ENCODE data around the gene DQX1. TPM values are rescaled to one million over a fixed set of nuclear protein-coding genes. Genes with fewer than 3 reads are reported as not detected.

Gene DQX1
- total and polyA plus RNA-seq, 2 experiments from 2014 or later: not detected

- H4K20me1 ChIP-seq (ENCODE audit: insufficient read depth): no peaks in the 10 kb centered on the region
- H3K4me1 ChIP-seq (ENCODE audit: insufficient read depth): peaks cover 70% of the 10 kb centered on the region
- 68 to 70% methylated on average over 3 of the region's 3 CpGs for WGBS, 2 experiments (ENCODE audit: low coverage in 1 of 2, low lambda C conversion rate in 2 of 2, missing lambda C conversion rate in 2 of 2)
- no peaks in the 10 kb centered on the region for H3K79me2 ChIP-seq (ENCODE audit: insufficient read depth)
- in situ Hi-C loops (cut with MboI): no loop called here
- no peak overlapping the region for H3K4me3 ChIP-seq
- no peaks in the 10 kb centered on the region for H3K36me3 ChIP-seq (ENCODE audit: low read depth)
- H3K9ac ChIP-seq: no peak overlapping the region
- peaks cover 67% of the 10 kb centered on the region for H3F3A ChIP-seq (ENCODE audit: insufficient read depth)
- no peak overlapping the region for H3K4me2 ChIP-seq (ENCODE audit: unreplicated experiment)
- no peaks in the 10 kb centered on the region for H3K27me3 ChIP-seq (replicated peaks; ENCODE audit: insufficient read depth)
- H3K27ac ChIP-seq: 0 out of 2 replicates have a peak overlapping the region, but pooled peaks have one; percentile 1
- H3K9me2 ChIP-seq (ENCODE audit: insufficient read depth): no peaks in the 10 kb centered on the region
- DNase-seq: no peak
- H2AFZ ChIP-seq: no peak overlapping the region
- TF ChIP-seq EZH2 (IDR thresholded peaks at IDR 0.05; ENCODE audit: insufficient read depth, poor library complexity, severe bottlenecking) (no peak), EZH2phosphoT487 (IDR thresholded peaks at IDR 0.05; ENCODE audit: insufficient read depth, low read depth) (no peak)
- no peaks in the 10 kb centered on the region for H3K9me3 ChIP-seq (ENCODE audit: low read depth)
These were observed 46.3 kb upstream of the DQX1 start for GRCh38 chr2:74572178-74572925.

- H4K20me1 ChIP-seq (ENCODE audit: insufficient read depth): no peaks in the 10 kb centered on the region
- H3K4me2 ChIP-seq (ENCODE audit: unreplicated experiment): no peak overlapping the region
- no peak for TF ChIP-seq EZH2phosphoT487 (IDR thresholded peaks at IDR 0.05; ENCODE audit: insufficient read depth, low read depth)
- no peak for TF ChIP-seq EZH2 (IDR thresholded peaks at IDR 0.05; ENCODE audit: insufficient read depth, poor library complexity, severe bottlenecking)
- no peak overlapping the region for H3K27ac ChIP-seq
- in situ Hi-C loops (cut with MboI): no loop called here
- peaks cover 70% of the 10 kb centered on the region for H3K4me1 ChIP-seq (ENCODE audit: insufficient read depth)
- peaks cover 64% of the 10 kb centered on the region for H3F3A ChIP-seq (ENCODE audit: insufficient read depth)
- H2AFZ ChIP-seq: no peak overlapping the region
- H3K79me2 ChIP-seq (ENCODE audit: insufficient read depth): no peaks in the 10 kb centered on the region
- H3K9me3 ChIP-seq (ENCODE audit: low read depth): no peaks in the 10 kb centered on the region
- no peak overlapping the region for H3K4me3 ChIP-seq
- H3K9me2 ChIP-seq (ENCODE audit: insufficient read depth): no peaks in the 10 kb centered on the region
- H3K27me3 ChIP-seq (replicated peaks; ENCODE audit: insufficient read depth): no peaks in the 10 kb centered on the region
- no peaks in the 10 kb centered on the region for H3K36me3 ChIP-seq (ENCODE audit: low read depth)
- DNase-seq: no peak
- H3K9ac ChIP-seq: no peak overlapping the region
- WGBS, 2 experiments (ENCODE audit: low coverage in 1 of 2, low lambda C conversion rate in 2 of 2, missing lambda C conversion rate in 2 of 2): 91 to 100% methylated on average over 1 of the region's 1 CpG
These were observed 45.0 kb upstream of the DQX1 start for GRCh38 chr2:74571058-74571457.

GRCh38 chr2:74569686-74570085, 43.7 kb upstream of the DQX1 start:
- Histone ChIP-seq H3K4me3 (no peak overlapping the region), H3K79me2 (ENCODE audit: insufficient read depth) (no peaks in the 10 kb centered on the region), H3K9ac (peak overlapping the region; percentile 61; the same call in 1 of the 2 replicates), H3K27me3 (replicated peaks; ENCODE audit: insufficient read depth) (no peaks in the 10 kb centered on the region), H3K36me3 (ENCODE audit: low read depth) (no peaks in the 10 kb centered on the region), H3K27ac (peak overlapping the region; percentile 91), H3K4me1 (ENCODE audit: insufficient read depth) (peaks cover 67% of the 10 kb centered on the region), H2AFZ (no peak overlapping the region), H3K9me2 (ENCODE audit: insufficient read depth) (no peaks in the 10 kb centered on the region), H4K20me1 (ENCODE audit: insufficient read depth) (no peaks in the 10 kb centered on the region), H3K9me3 (ENCODE audit: low read depth) (no peaks in the 10 kb centered on the region), H3F3A (ENCODE audit: insufficient read depth) (peaks cover 58% of the 10 kb centered on the region), H3K4me2 (ENCODE audit: unreplicated experiment) (no peak overlapping the region)
- WGBS, 2 experiments (ENCODE audit: low coverage in 1 of 2, low lambda C conversion rate in 2 of 2, missing lambda C conversion rate in 2 of 2): 31 to 60% methylated on average over 1 of the region's 1 CpG
- TF ChIP-seq EZH2phosphoT487 (IDR thresholded peaks at IDR 0.05; ENCODE audit: insufficient read depth, low read depth): no peak
- TF ChIP-seq EZH2 (IDR thresholded peaks at IDR 0.05; ENCODE audit: insufficient read depth, poor library complexity, severe bottlenecking): no peak
- in situ Hi-C loops (cut with MboI): no loop called here
- no peak for DNase-seq

GRCh38 chr2:74567881-74568280, 41.9 kb upstream of the DQX1 start:
- H3K36me3 ChIP-seq (ENCODE audit: low read depth): no peaks in the 10 kb centered on the region
- H3K4me2 ChIP-seq (ENCODE audit: unreplicated experiment): peak overlapping the region; percentile 69
- peak overlapping the region; percentile 20; the same call in 1 of the 2 replicates for H3K4me3 ChIP-seq
- no peaks in the 10 kb centered on the region for H3K79me2 ChIP-seq (ENCODE audit: insufficient read depth)
- peaks cover 62% of the 10 kb centered on the region for H3K4me1 ChIP-seq (ENCODE audit: insufficient read depth)
- no peaks in the 10 kb centered on the region for H4K20me1 ChIP-seq (ENCODE audit: insufficient read depth)
- DNase-seq: peak; percentile 93
- no peak overlapping the region for H2AFZ ChIP-seq
- TF ChIP-seq EZH2phosphoT487 (IDR thresholded peaks at IDR 0.05; ENCODE audit: insufficient read depth, low read depth) (no peak), EZH2 (IDR thresholded peaks at IDR 0.05; ENCODE audit: insufficient read depth, poor library complexity, severe bottlenecking) (no peak)
- H3F3A ChIP-seq (ENCODE audit: insufficient read depth): peaks cover 50% of the 10 kb centered on the region
- H3K9me2 ChIP-seq (ENCODE audit: insufficient read depth): no peaks in the 10 kb centered on the region
- no peaks in the 10 kb centered on the region for H3K9me3 ChIP-seq (ENCODE audit: low read depth)
- WGBS, 2 experiments (ENCODE audit: low coverage in 1 of 2, low lambda C conversion rate in 2 of 2, missing lambda C conversion rate in 2 of 2): 4 to 5% methylated on average over 5 of the region's 5 CpGs
- H3K27ac ChIP-seq: peak overlapping the region; percentile 91
- in situ Hi-C loops (cut with MboI): no loop called here
- H3K27me3 ChIP-seq (replicated peaks; ENCODE audit: insufficient read depth): no peaks in the 10 kb centered on the region
- H3K9ac ChIP-seq: peak overlapping the region; percentile 61
